Activated CD4-positive, alpha-beta T cell treated with anti-CD3 and anti-CD28 coated beads for 4 hours (primary cell): ENCODE measurements around the gene DENND4A.

ENCODE experiments used
- DNase-seq, 2 donors: peaks; one replicate each; pipeline ENCODE4 v3.0.0-alpha.2; 2020

The DENND4A gene

GRCh38 chr15:65659502-65660052 is 132.5 kb downstream of the DENND4A start:
- no peak for DNase-seq

DNA sequence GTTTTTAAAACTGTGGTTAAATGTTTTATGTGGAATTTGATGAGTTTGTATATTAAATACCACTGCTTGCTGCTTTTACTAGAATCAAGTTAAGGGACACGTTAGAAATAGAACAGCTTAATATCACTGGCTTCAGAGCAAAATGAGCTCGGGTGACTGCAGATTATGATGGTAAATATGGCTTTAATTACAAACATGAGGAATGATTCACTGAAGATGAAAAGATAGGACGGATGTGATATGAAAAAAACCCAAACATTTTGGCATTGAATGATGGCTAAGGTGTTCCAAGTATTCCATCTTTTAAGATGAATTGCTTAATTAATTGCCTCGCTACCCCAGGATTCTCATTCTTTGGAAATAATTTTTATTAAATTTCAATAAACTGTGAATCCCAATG is 136.6 kb downstream of the DENND4A start:
- no peak for DNase-seq

DNA sequence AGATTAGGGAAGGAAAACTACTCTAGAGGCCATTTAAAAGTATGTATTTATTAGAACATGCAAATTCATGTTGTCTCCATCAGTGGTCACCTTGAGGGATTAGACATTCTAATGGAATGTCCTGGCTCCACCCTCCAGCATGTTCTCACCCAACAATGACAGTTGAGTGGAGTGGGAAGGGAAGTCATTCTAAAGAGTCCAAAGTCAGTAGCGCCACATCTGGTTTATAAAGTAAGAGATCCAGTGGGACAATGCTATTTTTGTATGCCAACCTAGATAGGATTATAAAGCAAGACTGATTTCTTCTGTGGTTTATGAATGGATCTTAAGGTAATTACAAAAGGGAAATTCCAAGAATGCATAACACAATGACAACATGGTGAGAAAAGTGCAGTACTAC is 137.1 kb downstream of the DENND4A start:
- no peak for DNase-seq

DNA sequence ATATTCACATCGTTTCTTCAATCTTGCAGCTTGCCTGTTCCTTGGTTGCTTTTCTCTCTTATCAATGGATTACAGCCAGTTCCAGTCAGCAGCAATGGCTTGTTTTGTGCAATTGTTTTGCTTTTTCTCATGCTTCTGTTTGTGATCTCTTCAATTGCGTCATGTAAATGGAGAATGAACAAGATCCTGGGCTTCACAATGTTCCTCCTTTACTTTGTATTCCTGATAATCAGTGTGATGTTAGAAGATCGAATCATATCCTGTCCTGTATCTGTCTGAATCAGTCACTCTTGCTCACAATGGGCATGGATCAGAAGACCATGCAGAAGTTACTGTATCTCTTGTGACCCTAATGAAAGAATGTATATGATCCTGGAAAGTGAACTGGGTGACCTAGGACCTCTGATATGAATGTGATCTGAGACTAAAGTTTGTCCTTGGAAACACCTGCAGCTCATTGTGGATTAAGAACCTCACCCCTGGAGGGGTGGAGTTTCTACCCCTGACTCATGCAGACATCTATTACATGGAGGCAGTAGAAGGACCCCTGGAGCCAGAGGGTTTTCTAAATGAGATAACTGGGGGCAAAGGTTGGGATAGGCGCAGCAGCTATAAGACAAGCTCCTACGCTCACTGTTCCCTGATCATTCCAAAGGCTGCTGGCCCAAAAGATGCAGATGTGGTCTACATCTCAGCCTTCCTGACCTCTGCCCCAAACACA is 138.1 kb downstream of the DENND4A start:
- DNase-seq, result no peak

DNA sequence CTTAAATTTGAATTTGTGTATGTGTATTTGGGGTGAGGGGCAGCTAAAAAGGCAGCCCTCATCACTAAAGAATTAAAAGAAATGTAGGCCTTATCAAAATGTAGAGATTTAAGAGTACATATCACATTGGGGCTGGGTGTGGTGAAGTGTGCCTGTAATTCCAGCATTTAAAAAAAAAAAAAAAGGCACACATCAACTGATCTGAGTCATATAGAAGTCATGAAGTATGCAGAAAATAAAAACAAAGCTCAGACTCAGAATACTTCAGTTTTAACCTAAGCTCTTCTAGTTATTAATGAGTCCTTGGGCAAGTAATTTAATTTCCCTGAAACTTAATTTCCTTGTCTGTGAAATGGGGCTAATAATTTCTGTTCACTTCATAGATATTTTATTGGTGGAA is 138.8 kb downstream of the DENND4A start:
- no peak for DNase-seq

DNA sequence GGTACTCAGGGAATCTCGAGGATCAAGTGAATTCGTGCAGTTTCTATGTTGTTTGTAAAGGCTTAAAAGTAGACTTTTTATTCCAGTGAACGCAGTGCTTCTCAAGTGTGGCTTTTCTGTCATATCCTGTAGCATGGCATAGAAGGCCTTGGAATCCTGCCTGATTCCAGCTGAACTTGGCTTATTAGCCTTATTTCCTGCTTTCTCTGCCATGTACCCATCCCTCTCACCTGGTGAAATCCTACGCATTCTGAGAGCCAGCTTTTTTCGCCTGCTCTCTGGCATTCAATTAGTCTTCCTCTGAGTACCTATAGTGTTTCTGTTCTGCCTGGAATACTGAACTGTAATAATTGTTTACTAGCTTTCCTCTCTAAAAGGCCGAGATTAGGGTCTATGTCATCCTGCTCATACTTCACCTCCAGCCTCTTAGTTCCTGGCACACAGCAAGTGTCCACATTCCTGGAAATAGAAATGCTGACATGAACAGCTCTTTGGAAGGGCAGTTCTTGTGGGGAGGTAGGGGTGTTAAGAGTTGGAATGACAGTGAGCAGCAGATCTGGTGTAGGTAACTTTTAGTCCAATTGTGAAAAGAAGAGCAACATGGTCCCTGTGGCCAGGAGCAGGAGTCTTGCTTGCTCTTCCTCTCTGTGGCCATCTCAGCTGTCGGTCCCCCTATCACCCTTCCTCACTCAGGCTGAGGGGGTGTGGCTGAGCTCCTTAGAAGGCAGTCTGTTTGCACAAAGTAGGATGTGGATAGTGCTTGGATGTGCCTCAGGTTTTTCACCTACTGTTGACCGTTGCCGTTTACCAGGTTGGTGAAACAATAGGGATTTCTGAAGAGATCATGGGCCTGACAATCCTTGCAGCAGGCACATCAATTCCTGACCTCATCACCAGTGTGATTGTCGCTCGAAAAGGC is 140.0 kb downstream of the DENND4A start:
- no peak for DNase-seq

GRCh38 chr15:65651042-65651322 is 141.1 kb downstream of the DENND4A start:
- DNase-seq, result no peak

DNA sequence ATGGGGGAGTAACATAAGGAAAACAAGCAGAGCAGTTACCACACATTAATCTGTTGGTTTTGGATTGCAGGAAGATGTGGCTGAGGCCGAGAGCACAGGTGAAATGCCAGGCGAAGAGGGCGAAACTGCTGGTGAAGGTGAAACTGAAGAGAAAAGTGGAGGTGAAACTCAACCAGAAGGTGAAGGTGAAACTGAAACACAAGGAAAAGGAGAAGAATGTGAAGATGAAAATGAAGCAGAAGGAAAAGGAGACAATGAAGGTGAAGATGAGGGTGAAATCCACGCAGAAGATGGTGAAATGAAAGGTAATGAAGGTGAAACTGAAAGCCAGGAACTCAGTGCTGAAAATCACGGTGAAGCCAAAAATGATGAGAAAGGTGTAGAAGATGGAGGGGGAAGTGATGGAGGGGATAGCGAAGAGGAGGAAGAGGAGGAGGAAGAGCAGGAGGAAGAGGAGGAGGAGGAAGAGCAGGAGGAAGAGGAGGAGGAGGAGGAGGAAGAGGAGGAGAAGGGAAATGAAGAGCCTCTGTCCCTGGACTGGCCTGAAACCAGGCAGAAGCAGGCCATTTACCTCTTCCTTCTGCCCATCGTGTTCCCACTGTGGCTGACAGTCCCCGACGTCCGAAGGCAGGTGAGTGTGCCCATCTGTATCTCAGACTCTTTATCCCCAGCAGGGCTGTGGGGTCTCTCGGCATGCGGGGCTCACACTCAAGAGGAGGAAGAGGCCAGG is 141.6 kb downstream of the DENND4A start:
- DNase-seq, result no peak

DNA sequence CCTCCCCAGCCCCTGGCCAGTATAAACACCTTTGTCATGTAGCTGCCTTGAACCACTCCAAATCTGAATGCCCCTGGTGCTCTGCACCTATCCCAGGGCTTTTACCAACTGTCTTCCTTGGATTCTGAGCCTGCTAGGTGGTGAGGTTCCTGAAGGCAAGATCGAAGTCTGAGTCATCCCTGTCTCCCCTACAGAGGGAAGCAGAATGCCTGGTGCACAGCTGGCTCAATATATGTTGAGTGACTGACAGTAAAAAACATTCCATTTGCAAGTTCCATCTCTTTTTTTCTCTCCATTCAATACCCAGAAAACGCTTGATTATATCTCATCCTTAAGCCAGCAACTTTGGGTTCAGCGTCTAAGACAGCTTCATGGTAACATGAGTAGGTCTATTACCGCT is 145.6 kb downstream of the DENND4A start:
- DNase-seq, result no peak

DNA sequence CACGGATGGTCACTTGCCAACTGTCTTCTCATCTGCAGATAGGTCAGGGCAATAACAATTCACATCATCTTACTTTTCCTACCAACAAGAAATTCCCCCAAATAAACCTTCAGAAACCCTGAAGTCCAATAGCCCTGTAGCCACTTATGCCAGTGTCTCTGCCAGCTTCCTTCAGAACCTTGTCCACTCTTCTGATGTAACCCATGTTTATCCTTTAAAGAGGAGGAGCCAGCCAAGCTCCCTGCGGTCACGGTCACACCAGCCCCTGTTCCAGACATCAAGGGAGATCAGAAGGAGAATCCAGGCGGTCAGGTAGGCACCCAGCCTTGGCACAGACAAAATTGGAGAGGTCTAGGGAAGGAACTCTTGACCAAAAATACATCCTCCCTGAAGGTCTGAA is 146.7 kb downstream of the DENND4A start:
- no peak for DNase-seq

GRCh38 chr15:65644282-65644681 is 147.8 kb downstream of the DENND4A start:
- no peak for DNase-seq

GRCh38 chr15:65642594-65642993 is 149.5 kb downstream of the DENND4A start:
- DNase-seq, result no peak

GRCh38 chr15:65641768-65642475 is 150.2 kb downstream of the DENND4A start:
- no peak for DNase-seq

- DNase-seq, result no peak
These were observed 152.6 kb downstream of the DENND4A start for GRCh38 chr15:65639509-65639908.

DNA sequence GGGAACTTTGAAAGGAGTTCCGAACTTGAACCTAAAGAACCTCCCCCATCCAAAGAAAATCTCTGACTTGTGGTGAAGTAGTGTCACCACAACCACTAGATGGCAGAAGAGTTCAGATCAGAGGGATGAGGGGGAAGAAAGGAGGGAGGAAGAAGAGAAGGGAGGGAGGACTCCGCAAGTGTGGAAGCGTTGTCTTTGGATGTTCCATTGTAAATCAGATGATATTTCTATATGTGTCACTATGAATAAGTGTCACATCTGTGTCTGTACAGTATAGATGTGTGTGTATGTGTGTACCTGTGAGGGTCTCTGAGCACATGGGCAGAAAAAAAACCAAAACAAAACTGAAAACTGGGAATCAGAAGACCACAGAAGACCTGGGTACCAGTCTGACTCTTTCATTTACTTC is 153.4 kb downstream of the DENND4A start:
- peak; percentile 16 to 47 for DNase-seq

DNA sequence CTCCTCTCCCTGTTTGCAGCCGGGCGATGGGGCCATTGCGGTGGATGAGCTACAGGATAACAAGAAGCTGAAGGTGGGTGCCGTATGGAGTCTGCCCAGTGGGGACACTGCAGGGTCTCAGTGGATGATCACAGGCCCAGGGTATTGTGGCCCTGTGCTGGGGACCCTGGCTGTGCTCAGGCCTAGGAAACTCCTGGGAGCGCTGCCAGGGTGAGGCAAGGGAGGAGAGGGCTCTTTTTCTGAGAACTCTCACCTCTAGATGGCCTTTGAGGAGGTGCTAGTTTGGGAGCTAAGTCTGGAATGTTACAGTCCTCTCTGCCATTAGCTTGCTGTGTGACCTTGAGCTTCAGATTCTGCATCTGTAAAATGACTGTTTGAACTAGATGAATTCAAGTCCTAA is 154.0 kb downstream of the DENND4A start:
- no peak for DNase-seq

DNA sequence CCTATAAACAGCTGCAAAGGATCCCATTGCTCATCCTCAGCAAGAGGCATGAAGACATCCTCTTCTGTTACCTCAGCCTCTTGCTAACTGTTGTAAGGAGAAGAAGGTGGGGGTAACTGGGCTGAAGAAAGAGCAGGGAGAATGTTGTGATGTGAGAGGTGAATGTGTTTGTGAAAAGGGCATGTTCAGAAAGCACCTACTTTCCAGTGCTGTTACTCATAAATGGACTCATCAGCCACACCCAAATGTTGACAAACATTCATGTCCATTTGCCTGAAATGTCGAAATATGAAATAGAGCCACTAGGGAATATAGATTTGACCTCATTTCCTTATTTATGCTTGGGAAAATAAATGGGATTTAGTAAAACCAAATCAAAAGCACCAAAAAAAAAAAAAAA is 157.7 kb downstream of the DENND4A start:
- no peak for DNase-seq

DNA sequence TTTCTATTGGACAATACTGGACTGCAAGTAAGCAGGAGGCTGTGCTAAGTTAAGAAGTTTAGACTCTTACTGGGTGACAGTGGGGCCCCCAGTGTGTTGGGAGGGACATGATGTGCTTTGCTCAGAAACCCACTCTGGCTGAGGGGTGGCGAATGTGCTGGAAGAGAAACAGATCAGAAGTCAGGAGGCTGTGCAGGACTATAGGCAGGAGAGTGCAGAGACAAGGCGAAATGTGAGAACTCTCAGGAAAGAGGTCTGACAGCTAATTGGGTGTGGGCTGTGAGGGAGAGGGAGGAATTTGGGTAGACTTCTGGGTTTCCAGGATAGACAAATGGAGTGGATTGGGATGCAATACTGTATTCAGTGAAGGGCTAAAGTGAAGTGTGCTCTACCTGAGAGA is 158.3 kb downstream of the DENND4A start:
- DNase-seq, result no peak

DNA sequence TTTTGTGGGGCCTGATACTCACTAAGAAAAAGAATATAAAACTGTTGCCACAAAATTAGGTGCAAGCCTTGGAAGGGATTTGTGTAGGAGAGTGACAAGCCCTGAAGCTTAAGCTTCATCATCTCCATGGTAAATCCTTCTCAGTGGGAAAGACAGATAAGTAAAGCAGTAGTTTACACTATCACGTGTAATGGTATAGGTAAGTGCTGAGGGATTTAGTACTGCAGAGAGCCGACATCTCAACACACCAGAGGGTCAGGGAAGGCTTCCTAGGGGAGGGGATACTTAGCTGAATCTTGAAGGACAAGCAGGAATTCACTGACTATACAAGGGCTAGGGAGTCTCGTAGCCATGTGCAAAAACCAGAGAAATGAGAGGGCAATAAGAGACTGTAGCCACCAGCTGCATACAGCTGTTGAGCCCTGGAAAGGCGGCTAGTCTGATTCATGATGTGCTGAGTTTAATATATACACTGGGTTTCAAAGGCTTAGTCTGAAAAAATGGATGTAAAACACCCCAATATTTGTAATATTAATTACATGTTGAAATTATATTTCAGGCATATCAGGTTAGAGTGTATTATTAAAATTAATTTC is 159.2 kb downstream of the DENND4A start:
- DNase-seq, result no peak

- no peak for DNase-seq
These were observed 160.6 kb downstream of the DENND4A start for GRCh38 chr15:65631503-65631902.

DNA sequence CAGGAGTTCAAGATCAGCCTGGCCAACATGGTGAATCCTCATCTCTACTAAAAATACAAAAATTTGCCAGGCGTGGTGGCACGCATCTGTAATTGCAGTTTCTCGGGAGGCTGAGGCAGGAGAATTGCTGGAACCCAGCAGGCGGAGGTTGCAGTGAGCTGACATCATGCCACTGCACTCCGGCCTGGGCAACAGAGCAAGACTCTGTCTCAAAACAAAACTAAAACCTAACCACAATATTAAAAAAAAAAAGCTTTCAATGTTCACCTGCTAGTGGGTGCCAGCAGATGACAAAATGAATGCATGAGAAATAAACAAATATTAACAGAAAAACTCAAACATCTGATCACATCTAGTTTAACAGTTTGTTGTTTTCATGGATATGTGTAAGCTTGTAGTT is 161.3 kb downstream of the DENND4A start:
- DNase-seq, result no peak

DNA sequence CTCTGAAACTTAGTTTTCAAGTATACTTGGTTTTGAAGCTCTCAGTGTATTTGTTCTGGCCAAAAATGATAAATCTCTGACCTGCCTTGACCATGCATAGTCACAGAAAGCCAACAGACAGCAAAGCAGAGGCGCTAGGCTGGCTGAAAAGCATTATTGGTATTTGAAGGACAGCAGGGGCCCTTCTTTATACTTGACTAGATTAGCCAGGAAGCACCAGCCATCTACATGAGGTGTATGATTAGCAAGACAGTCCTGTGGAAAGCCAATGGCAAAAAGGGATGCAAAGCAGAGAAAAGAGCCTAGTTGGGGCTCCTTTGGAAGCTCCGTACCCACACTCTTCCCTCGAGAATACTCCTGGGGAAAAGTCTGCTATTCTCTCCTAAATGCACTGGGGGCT is 162.5 kb downstream of the DENND4A start:
- no peak for DNase-seq
